RWPE1 (cell line): ENCODE measurements around the gene SPTBN1.
A peak's percentile ranks its signal among the peaks of the same experiment; 100 is the strongest.

ENCODE experiments used
- CTCF ChIA-PET: fragments of 350-600 bp; sonication (Branson Sonifier 250); formaldehyde crosslinking; extraction: SDS; loops from one replicate; lab custom pipeline; 2021; lab: Yijun Ruan, JAX
- POLR2A ChIA-PET: fragments of 400-600 bp; formaldehyde crosslinking; extraction: SDS; loops from one replicate; lab custom pipeline; 2020; ENCODE audit warnings: antibody characterized with exemption; ENCODE audit not compliant: low non-redundant PET; lab: Yijun Ruan, JAX
- DNase-seq: peaks from one replicate; pipeline ENCODE4 v3.0.0; 2012; ENCODE audit warnings: low spot score
- H3K27ac ChIP-seq: fragments of 450-650 bp; 2 replicates; pipeline ENCODE4 v1.5.1; 2017
- CTCF ChIP-seq: fragments of 450-650 bp; conservative IDR thresholded peaks from 2 replicates; pipeline ENCODE4 v1.5.1; 2017; ENCODE audit warnings: low read depth, mild to moderate bottlenecking

Gene SPTBN1

GRCh38 chr2:54666131-54666633 is 210.1 kb downstream of the SPTBN1 start:
- ChIA-PET CTCF (interaction anchor here (0.5 to 1.1 kb wide), 4 partner anchors 10 to 329 kb away, joined by 3 to 5 read pairs (median 4); no protein-coding TSS in a partner anchor), POLR2A (no interaction called here)
- TF ChIP-seq CTCF, result no peak
- peak overlapping the region; percentile 90 for H3K27ac ChIP-seq
- DNase-seq, result no peak

GRCh38 chr2:54666634-54667265 is 210.6 kb downstream of the SPTBN1 start:
- POLR2A ChIA-PET, result no interaction called here

GRCh38 chr2:54667266-54667639 is 211.1 kb downstream of the SPTBN1 start:
- CTCF ChIA-PET, result interaction anchor here (1.1 kb wide), 1 partner anchor 561 kb away, joined by 4 read pairs; no protein-coding TSS in a partner anchor
- POLR2A ChIA-PET, result no interaction called here

More at GRCh38 chr2:54666634-54667265, 210.6 kb downstream of the SPTBN1 start:
- DNase-seq, result no peak
- CTCF ChIA-PET, result interaction anchor here (0.5 to 1.1 kb wide), 4 partner anchors 13 to 560 kb away, joined by 3 to 5 read pairs (median 4); no protein-coding TSS in a partner anchor
- H3K27ac ChIP-seq, result peak overlapping the region; percentile 90
- no peak for TF ChIP-seq CTCF

GRCh38 chr2:54667726-54668650 is 211.9 kb downstream of the SPTBN1 start:
- ChIA-PET CTCF (interaction anchor here (1.1 kb wide), 1 partner anchor 561 kb away, joined by 4 read pairs; no protein-coding TSS in a partner anchor), POLR2A (interaction anchor here (0.6 kb wide), 1 partner anchor 110 kb away, joined by 13 read pairs; no protein-coding TSS in a partner anchor)
- no peak for TF ChIP-seq CTCF
- peak overlapping the region; percentile 90 for H3K27ac ChIP-seq
- DNase-seq, result no peak

More at GRCh38 chr2:54667266-54667639, 211.1 kb downstream of the SPTBN1 start:
- peak overlapping the region; percentile 90 for H3K27ac ChIP-seq
- DNase-seq, result no peak
- no peak for TF ChIP-seq CTCF

- DNase-seq, result no peak
- H3K27ac ChIP-seq, result no peak overlapping the region
- no peak for TF ChIP-seq CTCF
- ChIA-PET CTCF (no interaction called here), POLR2A (interaction anchor here (0.6 kb wide), 1 partner anchor 110 kb away, joined by 13 read pairs; no protein-coding TSS in a partner anchor)
Measured at GRCh38 chr2:54668711-54669110, 212.6 kb downstream of the SPTBN1 start.
